Thymus (tissue), 14 donors: Measurements from ENCODE around the gene SHOC1. TPM values are rescaled to one million over a fixed set of nuclear protein-coding genes. Genes with fewer than 3 reads are reported as not detected.

Source experiments
- DNase-seq, 9 donors: peaks; one replicate each; pipeline ENCODE4 v3.0.0-alpha.2; 2013; ENCODE audit warnings: low spot score in 9 of 9, low read depth in 6 of 9, missing footprints in 1 of 9
- H3K27ac ChIP-seq, 2 donors: one replicate each; pipeline ENCODE4 v1.5.1; 2013; ENCODE audit warnings: control low read depth in 1 of 2, low read depth in 1 of 2, low read length in 1 of 2, mild to moderate bottlenecking in 1 of 2, moderate library complexity in 1 of 2
- H3K27me3 ChIP-seq, 2 donors: one replicate each; pipeline ENCODE4 v1.5.1; 2013; ENCODE audit warnings: low read length in 1 of 2; ENCODE audit not compliant: control insufficient read depth in 2 of 2, insufficient read depth in 1 of 2
- H3K36me3 ChIP-seq, 2 donors: one replicate each; pipeline ENCODE4 v1.5.1; 2013; ENCODE audit warnings: low read length in 1 of 2, mild to moderate bottlenecking in 1 of 2, moderate library complexity in 1 of 2; ENCODE audit not compliant: control insufficient read depth in 2 of 2, insufficient read depth in 2 of 2
- H3K4me1 ChIP-seq, 2 donors: one replicate each; pipeline ENCODE4 v1.5.1; 2013; ENCODE audit warnings: low read length in 2 of 2; ENCODE audit not compliant: control insufficient read depth in 2 of 2, insufficient read depth in 2 of 2
- H3K4me3 ChIP-seq, 2 donors: one replicate each; pipeline ENCODE4 v1.5.1; 2013; ENCODE audit warnings: low read length in 2 of 2, control low read depth in 1 of 2, mild to moderate bottlenecking in 1 of 2
- H3K9me3 ChIP-seq, 2 donors: one replicate each; pipeline ENCODE4 v1.5.1; 2013; ENCODE audit warnings: low read length in 1 of 2, mild to moderate bottlenecking in 1 of 2; ENCODE audit not compliant: control insufficient read depth in 2 of 2, insufficient read depth in 1 of 2
- WGBS: extraction: QIAGEN DNeasy Blood & Tissue Kit; methylation state at CpG from one replicate; pipeline ENCODE4 v1.1.7; 2013; 5-methylcytosine and 5-hydroxymethylcytosine counted together
- long read RNA-seq, 10 donors: transcript quantifications; one replicate each; lab custom pipeline, GENCODE V29; 2026
- polyA plus RNA-seq: library from polyadenylated mRNA; stranded (reverse); fragments of 200-250 nt; gene quantifications from one replicate; pipeline ENCODE4 v1.2.3, GENCODE V29; 2013
- total RNA-seq: library from RNA; stranded (reverse); fragments of 120-200 nt; gene quantifications from one replicate; pipeline ENCODE4 v1.2.4, GENCODE V29; 2013
- donor health status: healthy.

Gene SHOC1
- under 0.01 TPM for total RNA-seq
- 0.14 TPM for polyA plus RNA-seq
- long read RNA-seq, donor 1, result 0 reads
- long read RNA-seq, donor 2, result 0 reads
- long read RNA-seq, donor 3, result 0 reads
- long read RNA-seq, donor 4, result 0 reads
- long read RNA-seq, donor 5, result 0 reads
- long read RNA-seq, donor 6, result 0 reads
- long read RNA-seq, donor 7, result 0 reads
- long read RNA-seq, donor 8, result 0 reads
- long read RNA-seq, donor 9, result 0 reads
- long read RNA-seq, donor 10, result 0 reads

DNA sequence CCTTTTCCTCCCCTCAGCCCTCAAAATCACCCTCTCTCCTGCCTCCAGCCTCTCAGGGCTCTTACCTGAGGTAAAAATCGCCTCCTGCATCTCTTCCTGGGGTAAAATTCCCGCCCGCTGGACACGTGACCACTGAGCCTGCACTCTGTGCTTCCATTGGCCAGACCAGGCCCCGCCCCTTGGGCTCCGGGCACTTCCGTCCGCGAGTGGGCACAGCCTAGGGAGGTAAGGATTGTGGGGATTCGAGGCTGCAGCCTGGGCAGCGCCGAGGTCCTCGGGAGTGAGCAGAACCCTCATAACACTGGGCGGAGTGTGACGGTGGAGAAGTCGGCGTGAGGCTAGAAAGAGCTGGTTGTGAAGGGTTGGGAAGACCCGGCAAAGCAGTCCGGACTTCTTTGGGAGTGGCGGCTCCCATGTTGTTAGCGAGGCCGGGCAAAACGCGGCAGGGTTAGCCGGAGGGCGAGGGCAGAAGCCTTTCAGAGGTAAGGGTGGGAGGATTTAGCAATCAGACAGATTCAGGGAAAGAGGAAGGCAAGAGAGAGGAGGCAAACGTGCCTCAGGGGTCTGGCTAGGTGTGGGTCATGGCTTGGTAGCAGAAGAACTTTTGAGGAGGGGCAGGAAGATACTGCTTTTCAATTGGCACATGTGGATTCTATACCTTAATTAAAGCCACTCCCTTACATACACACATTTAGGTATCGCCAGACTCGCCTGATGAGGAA is at the start of gene SHOC1:
TSS of gene SHOC1 (minus strand) at position 103 of the 722 bp plus-strand sequence. CDS start 3,519 bp downstream, outside the sequence.
- H3K36me3 ChIP-seq, result no peaks in the 10 kb centered on the region
- WGBS, result 93% methylated on average over 29 of the region's 29 CpGs
- no peaks in the 10 kb centered on the region for H3K4me1 ChIP-seq
- no peak for DNase-seq
- no peaks in the 10 kb centered on the region for H3K27me3 ChIP-seq
- H3K27ac ChIP-seq, result no peak within 1 kb of the TSS
- H3K4me3 ChIP-seq, result no peak within 1 kb of the TSS
- no peaks in the 10 kb centered on the region for H3K9me3 ChIP-seq

DNA sequence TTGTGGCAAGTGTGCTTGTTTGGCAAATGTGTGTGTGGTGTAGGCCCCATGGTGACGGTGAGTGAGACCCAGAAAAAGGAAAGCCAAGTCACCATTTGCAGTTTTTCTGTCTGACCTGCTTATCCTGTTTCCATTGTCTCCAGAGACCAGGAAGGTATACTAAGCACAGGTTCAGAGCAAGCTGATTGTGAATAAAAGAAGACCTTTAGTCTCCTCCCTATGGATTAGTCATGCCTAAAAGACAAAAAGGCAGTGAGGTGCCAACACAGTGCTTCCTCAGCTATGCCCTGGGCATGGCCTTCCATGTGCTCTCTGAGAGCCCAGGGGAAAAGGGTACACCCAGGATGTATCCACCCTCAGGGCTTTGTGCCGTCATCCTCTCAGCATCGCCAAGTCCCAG is 49.2 kb upstream of the SHOC1 start:
- DNase-seq, result no peak
- Histone ChIP-seq H3K4me1 (no peaks in the 10 kb centered on the region), H3K27me3 (peaks cover 0 to 3% of the 10 kb centered on the region in 2 donors), H3K9me3 (no peaks in the 10 kb centered on the region), H3K4me3 (no peak overlapping the region), H3K27ac (no peak overlapping the region), H3K36me3 (no peaks in the 10 kb centered on the region)
- over 99% methylated on average over 3 of the region's 3 CpGs for WGBS

DNA sequence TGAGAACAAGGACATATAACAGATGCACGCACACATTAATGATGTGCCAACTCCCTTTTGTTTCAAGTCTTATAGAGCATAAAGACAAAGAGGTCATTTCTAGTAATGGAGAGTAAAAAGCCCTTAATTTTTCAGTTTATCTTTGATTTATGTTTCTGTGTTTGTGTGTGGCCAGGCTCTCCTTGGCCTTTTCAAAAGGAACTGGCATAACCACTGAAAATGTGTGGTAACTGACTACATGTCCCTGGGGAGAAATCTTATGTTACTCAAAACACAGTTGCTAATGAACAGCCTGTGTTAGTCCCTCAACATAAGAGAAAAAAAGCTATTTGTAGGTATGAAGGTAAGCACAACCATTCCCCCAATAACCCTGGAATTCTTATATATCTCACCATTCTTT is 47.6 kb upstream of the SHOC1 start:
- Histone ChIP-seq H3K27me3 (peaks cover 0 to 3% of the 10 kb centered on the region in 2 donors), H3K36me3 (no peaks in the 10 kb centered on the region), H3K4me3 (no peak overlapping the region), H3K9me3 (no peaks in the 10 kb centered on the region), H3K4me1 (no peaks in the 10 kb centered on the region), H3K27ac (no peak overlapping the region)
- DNase-seq, result no peak
- 96% methylated on average over 1 of the region's 1 CpG for WGBS

GRCh38 chr9:111840442-111840841 is 45.7 kb upstream of the SHOC1 start:
- Histone ChIP-seq H3K4me1 (no peaks in the 10 kb centered on the region), H3K36me3 (no peaks in the 10 kb centered on the region), H3K27me3 (peaks cover 0 to 3% of the 10 kb centered on the region in 2 donors), H3K4me3 (no peak overlapping the region), H3K9me3 (no peaks in the 10 kb centered on the region), H3K27ac (no peak overlapping the region)
- WGBS, result 93% methylated on average over 1 of the region's 1 CpG
- no peak for DNase-seq

GRCh38 chr9:111839987-111840386 is 45.2 kb upstream of the SHOC1 start:
- no peak for DNase-seq
- 94% methylated on average over 2 of the region's 2 CpGs for WGBS
- no peaks in the 10 kb centered on the region for H3K36me3 ChIP-seq
- H3K27me3 ChIP-seq, result peaks cover 0 to 3% of the 10 kb centered on the region in 2 donors
- H3K4me1 ChIP-seq, result no peaks in the 10 kb centered on the region
- no peak overlapping the region for H3K4me3 ChIP-seq
- H3K9me3 ChIP-seq, result no peaks in the 10 kb centered on the region
- no peak overlapping the region for H3K27ac ChIP-seq

- Histone ChIP-seq H3K9me3 (no peaks in the 10 kb centered on the region), H3K27me3 (peaks cover 0 to 3% of the 10 kb centered on the region in 2 donors), H3K36me3 (no peaks in the 10 kb centered on the region), H3K4me1 (no peaks in the 10 kb centered on the region), H3K4me3 (no peak overlapping the region), H3K27ac (no peak overlapping the region)
- 90% methylated on average over 6 of the region's 6 CpGs for WGBS
- no peak for DNase-seq
Observed at GRCh38 chr9:111839387-111839786, 44.6 kb upstream of the SHOC1 start.

DNA sequence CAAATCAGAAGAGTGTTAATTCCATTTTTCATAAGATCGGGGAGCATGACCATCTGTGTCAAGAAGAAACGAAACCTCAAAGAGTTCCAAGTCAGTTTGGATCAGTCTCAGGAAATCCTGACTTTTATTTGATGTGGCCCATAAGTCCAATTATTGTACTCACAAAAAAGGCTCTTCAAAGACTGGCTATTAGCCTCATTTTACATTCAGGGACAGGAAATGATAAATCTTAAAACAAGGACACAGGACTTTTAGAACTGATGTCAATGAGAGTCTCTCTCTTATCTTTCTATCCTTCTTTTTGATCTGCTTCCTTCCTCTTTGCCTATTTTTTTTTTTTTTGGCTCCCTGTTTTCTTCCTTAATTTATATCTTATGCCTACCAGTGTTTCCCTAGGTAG is 43.7 kb upstream of the SHOC1 start:
- peaks cover 0 to 3% of the 10 kb centered on the region in 2 donors for H3K27me3 ChIP-seq
- no peaks in the 10 kb centered on the region for H3K4me1 ChIP-seq
- H3K27ac ChIP-seq, result no peak overlapping the region
- 7% methylated on average over 2 of the region's 2 CpGs for WGBS
- DNase-seq, result no peak
- no peaks in the 10 kb centered on the region for H3K9me3 ChIP-seq
- H3K4me3 ChIP-seq, result no peak overlapping the region
- no peaks in the 10 kb centered on the region for H3K36me3 ChIP-seq

GRCh38 chr9:111836311-111836710 is 41.6 kb upstream of the SHOC1 start:
- Histone ChIP-seq H3K27me3 (peaks cover 0 to 3% of the 10 kb centered on the region in 2 donors), H3K27ac (no peak overlapping the region), H3K36me3 (no peaks in the 10 kb centered on the region), H3K4me3 (no peak overlapping the region), H3K4me1 (no peaks in the 10 kb centered on the region), H3K9me3 (no peaks in the 10 kb centered on the region)
- DNase-seq, result no peak
- 94% methylated on average over 2 of the region's 2 CpGs for WGBS

GRCh38 chr9:111833941-111834340 is 39.2 kb upstream of the SHOC1 start:
- no peaks in the 10 kb centered on the region for H3K9me3 ChIP-seq
- 91% methylated on average over 4 of the region's 4 CpGs for WGBS

More at GRCh38 chr9:111833941-111834340, 39.2 kb upstream of the SHOC1 start:
- H3K4me1 ChIP-seq, result no peaks in the 10 kb centered on the region
- no peaks in the 10 kb centered on the region for H3K36me3 ChIP-seq
- no peak for DNase-seq
- no peak overlapping the region for H3K27ac ChIP-seq
- no peak overlapping the region for H3K4me3 ChIP-seq
- H3K27me3 ChIP-seq, result no peaks in the 10 kb centered on the region
